HG02610 (cell line): ENCODE results near the gene DLST.

Experiments
- ATAC-seq: cut with Tn5 transposase; IDR thresholded peaks from one replicate; pipeline ENCODE4 v1.9.1; 2021; ENCODE audit warnings: mild to moderate bottlenecking, moderate library complexity; ENCODE audit not compliant: unreplicated experiment

The DLST gene

GRCh38 chr14:74936731-74937130 is 55.0 kb downstream of the DLST start:
- no peak for ATAC-seq

- no peak for ATAC-seq
Measured at GRCh38 chr14:74937171-74937570, 55.5 kb downstream of the DLST start.

DNA sequence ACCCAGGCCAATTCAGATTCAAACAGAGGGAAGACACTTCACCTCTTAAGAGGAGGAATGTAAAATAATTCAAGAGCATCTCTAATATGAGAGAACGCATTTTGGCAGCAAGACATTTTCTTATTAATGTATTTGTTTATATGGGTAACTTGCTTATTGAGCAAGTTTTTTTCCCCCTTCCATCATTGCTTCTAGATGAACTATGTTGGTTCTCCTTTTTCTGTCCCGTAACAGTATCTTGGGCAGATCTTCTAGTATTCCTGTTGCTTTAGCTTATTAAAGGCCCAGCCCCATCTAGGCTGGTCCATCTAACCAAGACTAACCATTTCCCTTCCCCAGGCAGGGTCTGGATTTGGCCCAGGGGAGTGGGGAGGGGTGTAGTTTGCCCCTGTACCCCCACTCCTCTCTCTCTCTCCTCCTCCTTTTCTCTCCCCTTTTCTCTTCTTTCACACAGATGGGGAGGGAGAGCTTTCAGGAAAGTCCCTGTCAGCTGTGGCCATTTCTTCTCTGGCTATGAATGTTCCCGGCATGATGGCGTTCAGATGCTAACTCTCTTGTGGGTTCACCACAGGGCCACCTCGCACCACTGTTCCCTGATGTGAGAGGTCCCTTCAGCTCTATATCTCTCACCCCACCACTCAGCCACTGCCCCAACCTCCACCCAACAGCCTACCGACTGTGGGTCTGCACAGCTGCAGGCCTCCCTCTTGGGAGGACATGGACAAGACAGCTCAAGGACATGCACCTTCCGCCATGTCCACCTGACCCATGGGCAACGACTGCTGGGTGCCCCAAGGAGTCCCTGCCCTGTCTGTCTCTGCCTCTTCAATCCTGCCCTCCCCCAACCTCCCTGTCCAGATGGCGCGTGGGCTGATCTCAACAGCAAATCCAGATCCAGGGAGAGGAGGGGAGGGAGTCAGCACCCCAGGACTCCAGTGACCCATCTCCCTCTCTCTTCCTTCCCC is 57.1 kb downstream of the DLST start:
- ATAC-seq = no peak

- ATAC-seq = no peak
Measured at GRCh38 chr14:74940956-74941565, 59.3 kb downstream of the DLST start.

DNA sequence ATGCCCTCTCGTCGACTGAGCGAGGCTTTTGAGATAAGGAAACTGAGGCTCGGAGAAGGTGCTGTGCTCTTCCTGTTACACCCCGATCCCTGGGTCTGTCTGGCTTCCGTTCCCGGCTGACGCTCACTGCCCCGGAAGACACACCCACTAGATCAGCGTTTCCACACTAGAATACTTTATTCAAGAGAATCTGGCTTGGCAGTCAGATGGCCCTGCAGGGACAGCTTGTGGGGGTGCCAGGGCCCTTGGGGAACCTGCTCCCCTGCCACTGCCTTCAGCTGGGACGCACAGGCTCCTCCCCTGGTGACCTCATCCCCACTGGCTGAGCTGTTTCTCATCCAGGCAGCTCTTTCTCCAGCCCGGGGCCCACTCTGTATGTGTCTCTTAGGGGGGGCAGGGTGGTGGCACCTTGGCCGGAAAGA is 60.0 kb downstream of the DLST start:
- ATAC-seq = peak; percentile 44

GRCh38 chr14:74942181-74942580 is 60.5 kb downstream of the DLST start:
- no peak for ATAC-seq

DNA sequence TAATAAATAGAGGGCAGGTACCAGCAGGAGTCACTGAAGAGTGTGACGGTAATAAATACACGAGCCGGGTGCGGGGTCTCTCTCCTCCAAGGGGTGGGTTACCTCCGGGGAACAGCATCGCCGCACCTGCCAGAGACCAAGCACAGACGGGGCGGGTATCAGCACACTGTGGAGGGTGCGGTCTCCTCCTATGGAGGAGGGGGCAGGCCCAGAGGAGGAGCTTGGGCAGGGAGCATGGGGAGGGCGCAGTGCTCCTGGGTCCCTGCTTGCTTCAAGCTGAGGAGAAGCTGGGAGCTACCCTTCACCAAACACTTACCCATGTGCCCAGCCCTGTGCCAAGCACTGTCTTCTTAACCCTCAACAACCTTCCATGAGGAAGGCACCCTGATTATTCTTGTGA is 60.9 kb downstream of the DLST start:
- ATAC-seq = peak; percentile 38

- no peak for ATAC-seq
Measured at GRCh38 chr14:74945261-74945851, 63.6 kb downstream of the DLST start.

DNA sequence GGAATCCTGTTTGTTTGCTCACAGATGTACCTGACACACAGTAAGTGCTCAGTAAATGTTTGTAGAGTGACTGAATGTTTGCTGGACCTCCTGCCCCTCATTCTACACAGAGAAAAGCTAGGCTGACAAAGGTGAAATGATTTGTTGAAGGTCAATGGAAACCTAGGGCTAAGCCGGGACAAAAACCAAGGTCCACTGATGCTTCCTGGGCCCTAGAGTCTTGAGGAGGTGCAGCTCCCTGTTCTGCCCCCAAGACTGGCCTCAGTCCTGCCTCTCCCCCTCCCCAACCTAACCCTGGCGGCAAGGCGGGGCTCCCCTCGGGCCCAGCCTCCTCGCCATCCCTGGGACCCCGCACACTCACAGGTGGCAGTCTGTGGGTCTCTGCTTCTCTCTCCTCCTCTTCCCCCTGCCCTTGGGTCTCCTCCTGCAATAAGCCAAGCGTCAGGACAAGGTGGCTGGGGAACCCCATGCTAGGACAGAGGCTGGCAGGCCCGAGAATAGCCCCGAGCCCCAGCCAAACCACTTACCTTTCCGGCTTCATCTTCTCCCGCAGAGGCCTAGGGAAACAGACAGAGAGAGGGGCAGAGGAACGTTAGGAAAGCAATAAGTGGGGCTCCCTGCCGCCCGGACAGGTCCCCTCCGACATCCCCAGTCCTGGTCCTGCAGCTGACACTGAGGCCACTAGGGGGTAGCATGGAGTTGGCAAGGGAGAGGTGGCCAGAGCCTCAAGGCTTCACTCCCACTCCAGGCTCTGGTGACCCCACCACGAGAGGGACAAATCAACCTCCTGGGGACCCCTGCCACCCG is 64.3 kb downstream of the DLST start:
- peak; percentile 47 for ATAC-seq

GRCh38 chr14:74946659-74947281 is 65.1 kb downstream of the DLST start:
- no peak for ATAC-seq

DNA sequence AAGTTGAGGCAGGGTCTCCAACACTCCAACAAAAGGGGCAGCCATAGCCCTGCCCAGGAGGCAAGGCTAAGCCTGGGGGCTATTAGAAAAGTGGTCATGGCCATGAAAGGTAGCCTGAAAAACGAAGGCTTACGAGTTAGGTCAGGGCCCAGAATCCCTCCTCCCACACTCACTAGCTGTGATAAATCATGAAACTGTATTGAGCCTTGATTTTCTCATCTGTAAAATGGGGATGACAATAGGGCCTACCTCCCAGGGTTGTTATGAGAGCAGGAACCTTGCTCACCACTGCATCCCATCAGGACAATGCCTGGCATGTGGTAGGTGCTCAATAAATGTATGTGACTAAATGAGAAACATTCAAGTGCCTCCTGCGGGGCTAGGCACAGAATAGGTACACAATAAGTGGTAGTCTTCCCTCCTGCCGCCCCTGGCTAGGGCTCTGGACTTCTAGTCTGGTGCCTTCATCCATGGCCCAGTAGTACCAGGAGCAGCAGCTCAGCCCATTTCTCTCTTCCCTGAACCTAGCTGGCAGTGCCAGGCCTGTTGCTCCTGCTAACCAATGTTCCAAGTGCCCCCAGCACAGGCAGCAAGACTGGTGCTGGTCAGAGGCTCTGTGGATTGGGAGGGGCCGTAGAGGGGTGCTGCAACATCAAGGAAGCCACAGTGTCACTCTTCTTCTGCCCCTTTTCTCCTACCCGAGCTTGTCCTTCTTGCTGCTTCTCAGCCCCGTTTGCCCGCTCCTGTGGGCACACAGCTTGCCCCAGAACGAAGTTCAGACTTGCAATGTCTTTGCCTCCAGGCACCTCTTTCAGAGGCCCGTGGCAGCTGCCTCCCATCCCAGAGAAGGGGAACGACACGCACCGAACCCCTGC is 65.9 kb downstream of the DLST start:
- no peak for ATAC-seq

- no peak for ATAC-seq
Measured at GRCh38 chr14:74948228-74949175, 66.8 kb downstream of the DLST start.

DNA sequence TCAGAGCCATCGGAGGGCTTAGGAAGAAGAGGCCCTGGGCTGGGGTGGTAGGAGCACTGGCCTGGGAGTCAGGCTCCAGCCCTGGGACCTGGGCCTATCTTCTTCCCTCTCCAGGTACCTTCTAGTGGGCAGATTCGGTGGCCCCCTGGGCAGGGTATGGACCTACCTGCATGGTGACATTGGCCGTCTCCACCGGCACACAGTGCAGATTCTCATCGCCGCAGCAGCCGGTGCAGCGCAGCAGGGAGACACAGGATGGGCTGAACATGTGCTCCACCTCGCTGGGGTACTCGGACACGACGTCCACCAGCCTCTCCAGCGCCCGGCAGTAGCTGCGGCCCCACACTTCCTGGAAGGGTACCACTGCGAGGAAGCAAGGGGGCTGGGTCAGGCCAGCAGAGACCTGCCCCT is 67.5 kb downstream of the DLST start:
- no peak for ATAC-seq

GRCh38 chr14:74949859-74950573 is 68.3 kb downstream of the DLST start:
- no peak for ATAC-seq

DNA sequence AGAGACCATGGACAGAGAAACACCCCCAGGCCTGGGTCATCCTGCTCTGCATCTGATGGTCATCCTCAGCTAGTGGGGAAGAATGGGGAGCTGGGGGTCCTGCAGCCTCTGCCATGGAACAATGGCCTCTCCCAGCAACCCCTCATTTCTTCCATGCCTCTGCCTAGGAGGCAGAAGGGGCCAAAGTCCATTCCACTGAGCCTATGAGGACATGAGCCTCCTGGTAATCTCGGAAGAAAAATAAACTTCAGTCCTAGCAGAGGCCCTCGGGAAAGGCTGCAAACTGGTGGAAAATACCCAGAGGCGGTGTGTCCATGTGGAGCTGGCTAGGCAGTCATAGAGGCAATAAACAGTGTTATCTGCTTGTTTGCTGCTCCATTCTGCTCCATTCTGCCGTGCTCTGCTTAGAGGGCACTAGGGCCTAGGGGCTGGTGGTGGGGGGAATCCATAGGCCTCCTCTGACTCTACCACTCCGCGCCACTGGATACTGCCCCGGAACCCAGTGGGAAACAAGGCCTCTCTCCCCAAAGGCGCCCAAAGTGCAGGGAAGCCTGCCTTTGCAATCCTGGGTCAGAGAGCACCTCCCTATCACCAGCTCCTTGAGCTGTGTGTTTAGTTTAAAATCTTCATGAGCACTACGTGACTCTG is 69.2 kb downstream of the DLST start:
- ATAC-seq = no peak

GRCh38 chr14:74951443-74952179 is 69.9 kb downstream of the DLST start:
- no peak for ATAC-seq
